ENCODE measurements around the gene DDX20.

Gene DDX20

DNA sequence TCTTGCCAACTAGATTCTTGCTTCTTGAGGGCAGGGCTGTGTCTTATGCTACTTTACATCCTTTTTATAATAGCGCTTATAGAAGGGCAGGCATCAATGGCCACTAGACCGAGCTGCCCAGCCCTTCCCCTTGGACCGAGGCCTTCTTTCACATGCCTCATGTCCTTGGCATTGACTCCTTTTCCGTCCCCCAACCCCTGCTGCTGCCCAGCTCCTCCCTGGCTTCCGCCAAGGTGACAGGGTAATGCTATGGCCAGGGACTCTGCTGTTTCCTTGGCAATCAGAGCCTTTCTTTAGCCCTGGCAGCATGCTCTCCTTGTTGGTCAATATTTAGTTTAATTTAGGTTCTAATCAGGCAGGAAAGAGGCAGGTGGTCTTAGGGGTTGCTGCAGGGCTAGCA, 48.2 kb downstream of the DDX20 start:
- DNase-seq (ENCODE audit: low spot score): no peak
- TF ChIP-seq CTCF (IDR thresholded peaks at IDR 0.05; ENCODE audit: extremely low read depth, missing control alignments): no peak

- no peak for DNase-seq (ENCODE audit: low spot score)
- TF ChIP-seq CTCF (IDR thresholded peaks at IDR 0.05; ENCODE audit: extremely low read depth, missing control alignments): no peak
Observed at GRCh38 chr1:111804776-111805175, 49.1 kb downstream of the DDX20 start.

DNA sequence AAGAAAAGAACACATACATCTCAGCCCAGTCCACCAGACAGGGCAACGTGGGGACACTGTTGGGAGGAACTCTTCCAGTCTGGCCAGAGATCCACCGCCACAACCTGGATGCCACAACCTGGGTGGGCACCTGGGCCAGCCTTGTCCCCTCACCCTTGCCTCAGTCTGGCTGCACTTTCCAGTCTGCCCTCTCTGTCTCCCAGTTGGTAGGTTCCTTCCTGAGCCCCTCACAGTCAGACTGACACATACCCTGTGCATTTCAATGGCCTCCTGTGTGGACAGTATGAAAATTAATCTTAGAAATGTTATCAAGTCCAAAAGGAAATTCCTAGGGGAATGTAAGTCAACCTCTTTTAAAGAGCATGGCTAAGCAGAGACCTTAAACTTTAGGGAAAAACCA, 49.5 kb downstream of the DDX20 start:
- no peak for DNase-seq (ENCODE audit: low spot score)
- TF ChIP-seq CTCF (IDR thresholded peaks at IDR 0.05; ENCODE audit: extremely low read depth, missing control alignments): no peak

DNA sequence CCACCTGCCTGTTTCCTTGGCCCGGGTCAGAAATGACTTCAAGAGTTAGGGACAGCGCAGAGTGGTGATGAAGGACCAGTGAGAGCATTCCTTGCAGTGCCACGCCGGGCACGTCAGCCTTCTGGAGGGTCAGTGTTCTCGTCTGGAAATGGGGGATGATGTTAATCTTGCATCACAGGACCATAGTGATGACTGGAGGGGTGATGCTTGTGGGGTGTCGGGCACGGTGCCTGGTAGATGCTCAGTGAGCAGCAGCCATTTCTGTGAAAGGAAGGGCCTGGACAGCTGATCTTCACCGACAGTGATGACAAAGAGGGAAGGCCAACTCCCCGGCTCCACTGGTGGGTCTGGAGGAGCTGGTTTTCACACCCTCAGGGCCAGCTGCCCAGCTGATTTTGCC, 56.2 kb downstream of the DDX20 start:
- TF ChIP-seq CTCF (IDR thresholded peaks at IDR 0.05; ENCODE audit: extremely low read depth, missing control alignments): no peak
- no peak for DNase-seq (ENCODE audit: low spot score)

- TF ChIP-seq CTCF (IDR thresholded peaks at IDR 0.05; ENCODE audit: extremely low read depth, missing control alignments): no peak
- no peak for DNase-seq (ENCODE audit: low spot score)
Observed at GRCh38 chr1:111812306-111812705, 56.6 kb downstream of the DDX20 start.

GRCh38 chr1:111813440-111814304, 58.0 kb downstream of the DDX20 start:
- no peak for DNase-seq (ENCODE audit: low spot score)
- TF ChIP-seq CTCF (IDR thresholded peaks at IDR 0.05; ENCODE audit: extremely low read depth, missing control alignments): no peak

DNA sequence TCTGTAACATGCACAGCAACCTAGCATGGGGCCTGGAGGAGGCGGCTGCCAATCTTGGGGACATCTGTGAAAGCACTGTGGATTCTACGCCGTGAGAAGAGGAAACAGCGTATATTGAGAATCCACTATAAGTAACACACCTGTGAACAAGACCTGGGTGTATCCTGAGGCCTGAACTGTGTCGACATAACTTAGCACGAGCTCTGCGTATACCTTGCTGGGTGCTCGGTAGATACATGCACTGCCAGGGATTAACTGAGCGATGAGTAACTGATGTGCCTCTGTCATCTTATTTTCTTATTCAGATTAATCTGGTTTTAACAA, 58.6 kb downstream of the DDX20 start:
- no peak for TF ChIP-seq CTCF (IDR thresholded peaks at IDR 0.05; ENCODE audit: extremely low read depth, missing control alignments)
- no peak for DNase-seq (ENCODE audit: low spot score)

Data from GM20000 (cell line).